GM18868 (cell line): ENCODE results near the gene FXYD4.

Source experiments
- ATAC-seq: cut with Tn5 transposase; IDR thresholded peaks from one replicate; pipeline ENCODE4 v1.9.1; 2021; ENCODE audit warnings: mild to moderate bottlenecking, moderate library complexity; ENCODE audit not compliant: unreplicated experiment

The FXYD4 gene

DNA sequence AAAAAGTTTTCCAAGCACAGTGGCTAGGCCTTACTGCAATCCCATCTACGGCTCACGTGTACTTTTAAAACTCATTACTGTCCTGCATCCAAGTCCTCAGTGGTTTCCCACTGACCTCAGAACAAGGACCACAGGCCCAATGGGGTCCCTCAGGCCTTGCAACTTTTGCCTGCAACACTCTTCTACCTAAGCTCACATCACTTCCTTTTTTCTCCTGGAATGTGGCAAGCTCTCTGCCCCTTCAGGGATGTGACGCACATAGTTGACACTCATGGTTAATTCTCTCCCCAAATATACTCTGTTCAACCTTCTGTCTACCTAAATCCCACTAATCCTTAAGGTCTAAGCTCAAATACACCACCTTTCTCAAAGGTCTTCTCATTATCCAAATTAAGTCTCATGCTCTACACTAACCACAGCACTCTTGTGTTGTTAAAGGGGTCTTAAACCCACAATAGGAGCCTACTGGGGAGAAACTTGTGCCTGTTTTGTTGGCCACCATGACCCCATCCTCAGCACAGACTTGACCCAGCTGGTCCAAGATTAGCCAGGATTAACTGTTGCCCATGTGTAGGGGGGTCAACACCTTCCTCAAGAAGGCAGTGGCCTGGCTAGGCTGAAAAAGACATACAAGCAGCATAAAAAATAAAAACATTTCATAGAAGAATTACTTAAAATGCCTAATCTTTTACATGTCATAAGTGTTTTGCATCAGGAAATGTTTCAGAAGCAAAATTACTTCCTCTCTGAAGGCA is 22.3 kb downstream of the FXYD4 start:
- ATAC-seq = no peak

DNA sequence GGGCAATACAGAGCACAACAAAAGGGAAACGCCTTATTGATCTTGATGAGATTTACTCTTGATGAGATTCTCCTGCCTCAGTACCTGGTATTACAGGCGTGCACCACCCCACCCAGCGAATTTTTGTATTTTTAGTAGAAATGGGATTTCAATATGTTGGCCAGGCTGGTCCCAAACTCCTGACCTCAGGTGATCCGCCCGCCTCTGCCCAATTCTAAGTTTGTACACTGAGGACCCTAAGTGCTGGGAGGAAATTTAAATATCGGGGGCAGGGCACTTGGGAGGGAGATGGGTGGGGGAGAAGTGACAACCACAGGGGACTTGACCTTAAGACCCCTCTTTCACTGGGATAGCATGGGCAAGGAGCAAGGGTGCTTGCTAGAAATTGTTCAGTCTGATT is 23.4 kb downstream of the FXYD4 start:
- ATAC-seq = no peak

DNA sequence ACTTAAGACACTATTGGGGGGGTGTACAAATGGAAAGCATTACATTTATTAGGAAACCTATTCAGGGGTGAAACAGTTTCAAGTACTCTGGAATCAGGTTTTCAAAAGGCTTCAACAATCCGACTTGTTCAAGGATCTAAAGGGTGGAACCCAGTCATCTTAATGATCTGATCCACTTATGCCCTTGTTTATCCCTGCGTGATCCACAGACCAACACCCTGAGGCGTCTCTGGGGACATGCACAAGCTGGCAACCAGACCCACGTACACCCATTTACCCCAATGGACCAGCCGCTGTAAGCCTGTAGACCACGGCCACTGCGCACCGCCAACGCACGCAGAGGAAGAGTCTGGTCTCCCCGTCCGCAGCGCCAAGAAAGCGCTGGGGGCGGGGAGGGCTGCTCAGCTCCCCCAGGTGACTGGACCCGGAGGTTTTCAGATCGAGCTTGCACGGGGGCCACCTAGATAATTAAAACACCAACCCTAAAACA is 24.2 kb downstream of the FXYD4 start:
- no peak for ATAC-seq

DNA sequence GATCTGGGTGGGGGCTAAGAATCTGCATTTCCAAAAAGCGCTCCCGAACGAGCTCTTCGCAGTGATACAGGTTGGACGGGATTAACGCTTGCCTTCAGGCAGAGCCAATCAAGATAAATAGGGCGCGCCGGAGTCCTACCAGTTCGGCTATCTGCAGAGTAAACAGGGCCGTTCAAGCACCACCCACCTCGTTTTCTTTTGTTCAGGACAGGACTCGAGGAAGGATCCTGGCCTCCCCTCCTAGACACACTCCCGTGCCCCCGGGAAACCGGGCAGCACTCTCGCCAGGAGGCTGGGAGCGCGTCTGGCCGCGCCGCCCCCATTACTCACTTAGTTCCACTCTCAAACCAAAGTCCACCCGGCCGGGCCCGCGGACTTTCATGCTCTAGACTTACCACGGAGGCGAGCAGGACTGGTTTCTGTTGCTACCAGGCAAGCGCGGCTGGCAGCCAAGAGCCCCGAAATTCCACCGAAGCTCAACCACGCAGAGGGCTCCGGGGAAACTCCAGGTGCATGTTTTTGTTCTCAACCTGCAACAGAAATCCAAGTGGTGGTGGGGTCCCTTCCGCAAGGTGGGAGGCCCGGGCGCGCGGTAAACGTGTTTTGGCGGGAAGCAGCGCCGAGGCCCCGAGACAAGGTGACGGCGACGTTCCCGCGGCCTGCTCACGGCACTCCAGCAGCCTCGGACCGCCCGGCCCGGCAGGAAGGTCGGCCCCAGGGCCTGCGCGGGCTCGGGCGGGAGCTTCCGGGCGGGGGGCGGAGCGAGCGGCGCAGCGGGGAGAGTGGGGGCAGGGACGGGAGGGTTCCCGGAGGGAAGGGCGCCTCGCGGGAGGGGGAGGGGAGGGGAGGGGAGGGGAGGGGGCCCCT is 24.9 kb downstream of the FXYD4 start:
- peak; percentile 52 for ATAC-seq

DNA sequence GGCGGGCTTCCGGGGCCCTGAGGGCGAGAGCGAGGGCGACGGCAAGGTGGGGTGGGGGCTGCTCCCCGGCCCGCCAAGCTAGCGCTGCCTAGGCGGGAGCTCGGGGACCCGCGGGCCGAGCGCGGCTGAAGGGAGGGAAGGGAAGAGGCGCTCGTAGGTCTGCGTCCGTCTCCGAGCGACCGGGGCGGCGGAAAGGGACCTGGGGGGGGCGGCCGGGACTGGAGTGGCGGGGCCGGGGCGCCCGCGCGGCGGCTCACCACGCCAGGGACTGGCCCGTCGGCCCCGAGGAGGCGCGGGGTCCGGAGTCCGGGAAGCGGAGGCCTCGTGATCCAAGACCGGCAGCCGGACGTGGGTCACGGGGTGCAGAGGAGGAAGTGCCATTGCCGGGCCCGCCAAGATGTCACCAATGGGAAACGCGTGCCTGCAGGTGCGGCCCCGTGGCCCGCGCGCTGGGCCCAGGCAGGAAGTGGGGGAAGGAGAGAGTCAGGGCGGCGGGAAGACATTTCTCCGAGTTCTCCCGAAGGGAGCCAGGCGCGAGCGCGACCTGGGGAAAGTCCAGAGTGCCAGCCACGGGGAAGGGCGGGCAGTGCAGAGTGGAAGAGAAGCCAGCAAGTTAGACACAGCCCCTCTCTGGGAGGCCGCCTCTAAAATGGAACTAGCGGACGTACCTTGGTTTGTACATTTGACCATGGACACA is 25.6 kb downstream of the FXYD4 start:
- ATAC-seq = peak; percentile 86

DNA sequence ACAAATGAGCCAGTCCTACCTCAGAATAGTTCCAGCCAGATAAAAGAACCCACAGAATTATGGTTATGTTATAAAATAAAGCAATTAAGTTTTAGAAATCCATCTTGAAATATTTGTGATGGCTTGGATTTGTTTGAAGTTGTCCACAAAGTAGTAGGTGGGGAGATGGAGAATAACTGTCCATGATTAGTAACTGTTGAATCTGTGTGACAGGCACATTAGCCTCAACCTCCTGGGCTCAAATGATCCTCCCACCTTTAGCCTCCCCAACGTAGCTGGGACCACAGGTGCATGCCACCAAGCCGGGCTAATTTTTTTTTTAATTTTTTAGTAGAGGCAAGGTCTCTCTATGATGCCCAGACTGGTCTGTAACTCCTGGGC is 27.5 kb downstream of the FXYD4 start:
- no peak for ATAC-seq

DNA sequence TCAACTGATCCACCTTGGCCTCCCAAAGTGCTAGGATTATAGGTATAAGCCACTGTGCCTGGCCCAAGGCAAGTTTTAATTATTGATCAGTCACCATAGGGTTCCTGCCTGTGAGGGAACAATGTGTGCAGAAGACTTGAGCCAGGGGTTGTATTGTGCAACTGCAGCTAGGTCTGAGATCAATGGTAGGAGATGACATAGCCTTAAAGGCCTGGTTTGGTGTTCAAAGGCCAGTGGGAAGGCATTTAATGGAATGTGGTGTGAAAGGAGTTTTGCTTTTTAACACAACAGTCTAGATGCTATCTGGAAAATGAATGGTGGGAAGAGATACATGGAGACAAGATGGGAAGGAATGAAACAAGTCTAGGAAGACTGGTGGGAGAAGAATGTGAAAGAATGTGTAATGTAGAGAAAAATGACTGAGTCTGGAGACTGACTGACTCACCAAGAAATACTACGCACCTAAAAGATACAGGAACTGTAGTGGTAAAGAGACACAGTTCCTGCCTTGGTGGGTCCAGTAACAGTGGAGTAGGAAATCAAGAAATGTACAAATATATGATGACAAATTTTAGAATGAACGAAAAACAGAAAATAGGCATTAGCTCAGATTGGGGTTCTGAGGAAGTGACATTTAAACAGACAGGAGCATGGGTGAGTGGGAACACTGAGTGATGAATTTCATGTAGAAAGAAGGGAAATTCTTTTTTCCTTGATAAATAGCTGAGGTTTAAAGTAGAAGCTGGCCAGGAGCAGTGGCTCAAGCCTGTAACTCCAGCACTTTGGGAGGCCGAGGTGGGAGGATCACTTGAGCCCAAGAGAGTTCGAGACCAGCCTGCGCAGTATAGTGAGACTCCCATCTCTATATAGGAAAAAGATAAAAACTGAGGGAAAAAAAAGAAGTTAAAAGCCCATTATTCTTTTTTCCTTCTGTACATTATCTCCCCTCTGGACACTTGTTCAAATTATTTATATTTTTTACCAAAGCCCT is 28.2 kb downstream of the FXYD4 start:
- ATAC-seq = no peak

DNA sequence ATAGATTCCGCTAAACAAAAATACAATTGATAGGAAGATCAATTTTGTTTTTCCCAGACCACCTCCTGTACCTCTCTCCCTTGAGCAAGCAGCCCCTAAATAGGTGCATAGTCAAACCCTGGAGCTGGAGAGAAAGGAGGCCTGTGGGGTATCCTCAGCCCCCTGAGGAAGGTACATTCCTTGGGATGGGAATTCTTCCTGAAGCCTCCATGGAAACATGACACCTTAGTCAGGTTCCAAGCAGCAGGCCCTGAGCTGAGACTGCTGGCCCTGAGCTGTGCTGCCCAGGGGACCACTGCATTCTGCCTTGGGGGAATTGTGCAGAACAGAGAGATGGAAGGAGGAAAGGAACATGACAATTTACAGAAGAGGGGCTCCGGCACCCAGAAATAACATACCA is 30.2 kb downstream of the FXYD4 start:
- ATAC-seq = no peak

DNA sequence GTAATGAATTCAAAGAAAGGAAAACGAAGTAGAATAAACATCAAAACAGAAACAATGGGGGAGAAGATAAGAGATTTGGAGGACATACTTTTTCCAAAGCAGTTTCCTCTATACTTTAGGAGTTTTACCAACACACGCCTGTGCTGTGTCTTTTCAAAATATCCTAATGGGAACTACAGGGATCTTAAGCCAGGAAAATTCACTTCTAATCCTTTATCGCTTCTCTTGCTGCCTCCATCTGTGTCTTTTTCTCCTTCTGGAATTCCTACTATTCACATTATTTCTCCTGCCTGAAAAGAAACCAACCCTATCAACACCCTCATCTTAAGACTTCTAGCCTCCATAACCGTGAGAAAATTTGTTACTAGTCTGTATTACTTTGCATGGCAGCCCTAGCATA is 30.7 kb downstream of the FXYD4 start:
- ATAC-seq = no peak

DNA sequence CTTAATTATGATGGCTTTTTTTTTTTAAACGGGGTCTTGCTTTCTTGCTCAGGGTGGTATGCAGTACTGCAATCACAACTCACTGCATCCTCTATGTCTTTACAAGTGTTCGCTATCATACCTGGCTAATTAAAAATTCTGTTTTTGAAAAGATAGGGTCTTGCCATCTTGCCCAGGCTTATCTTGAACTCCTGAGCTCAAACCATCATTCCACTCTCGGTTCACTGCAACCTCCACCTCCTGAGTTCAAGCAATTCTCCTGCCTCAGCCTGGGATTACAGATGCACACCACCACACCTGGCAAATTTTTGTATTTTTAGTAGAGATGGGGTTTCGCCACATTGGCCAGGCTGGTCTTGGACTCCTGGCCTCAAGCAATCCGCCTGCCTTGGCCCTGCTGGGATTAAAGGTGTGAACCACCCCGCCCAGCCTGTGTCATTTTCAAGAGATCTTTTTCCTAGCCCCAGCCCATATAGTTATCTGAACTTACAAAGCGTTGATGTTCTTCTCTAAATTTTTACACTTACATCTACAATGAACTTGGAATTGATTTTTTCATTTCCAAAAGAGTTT is 31.5 kb downstream of the FXYD4 start:
- no peak for ATAC-seq

DNA sequence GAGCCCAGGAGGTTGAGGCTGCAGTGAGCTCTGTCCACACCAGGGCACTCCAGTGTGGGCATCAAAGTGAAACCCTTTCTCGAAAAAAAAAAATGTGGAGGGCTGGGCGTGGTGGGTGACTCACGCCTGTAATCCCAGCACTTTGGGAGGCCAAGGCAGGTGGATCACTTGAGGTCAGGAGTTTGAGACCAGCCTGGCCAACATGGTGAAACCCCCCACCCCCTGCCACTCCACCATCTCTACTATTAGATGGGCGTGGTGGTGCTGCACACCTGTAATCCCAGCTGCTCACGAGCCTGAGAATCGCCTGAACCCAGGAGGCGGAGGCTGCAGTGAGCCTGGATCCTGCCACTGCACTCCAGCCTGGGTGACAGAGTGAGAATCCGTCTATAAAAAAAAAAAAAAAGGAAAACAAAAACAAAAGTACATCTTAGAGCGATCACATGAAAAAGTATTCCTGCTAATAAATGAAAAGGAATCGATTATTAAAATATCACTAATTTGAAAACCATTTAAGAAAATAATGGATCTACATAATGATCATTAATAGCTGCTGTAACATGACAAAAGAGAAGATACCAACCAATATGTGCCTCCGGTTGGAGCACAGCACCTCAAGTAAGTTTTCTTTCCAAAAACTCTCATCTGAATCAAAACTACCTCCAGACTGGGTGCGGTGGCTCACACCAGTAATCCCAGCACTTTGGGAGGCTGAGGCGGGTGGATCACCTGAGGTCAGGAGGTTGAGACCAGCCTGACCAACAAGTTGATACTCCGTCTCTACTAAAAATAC is 32.7 kb downstream of the FXYD4 start:
- no peak for ATAC-seq

DNA sequence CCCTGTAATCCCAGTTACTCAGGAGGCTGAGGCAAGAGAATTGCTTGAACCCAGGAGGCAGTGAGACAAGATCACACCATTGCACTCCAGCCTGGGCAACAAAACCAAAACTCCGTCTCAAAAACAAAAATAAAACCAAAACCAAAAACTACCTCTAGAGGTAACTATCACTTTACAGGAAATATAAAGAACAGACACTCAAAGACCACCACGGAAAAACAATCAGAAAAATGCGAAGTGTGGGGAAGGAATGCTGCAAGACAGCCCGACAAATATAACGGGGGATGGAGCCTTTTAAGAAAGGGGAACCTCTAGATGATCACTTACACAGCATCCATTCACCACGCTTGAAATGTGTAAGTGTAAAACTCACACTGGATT is 33.3 kb downstream of the FXYD4 start:
- ATAC-seq = no peak

DNA sequence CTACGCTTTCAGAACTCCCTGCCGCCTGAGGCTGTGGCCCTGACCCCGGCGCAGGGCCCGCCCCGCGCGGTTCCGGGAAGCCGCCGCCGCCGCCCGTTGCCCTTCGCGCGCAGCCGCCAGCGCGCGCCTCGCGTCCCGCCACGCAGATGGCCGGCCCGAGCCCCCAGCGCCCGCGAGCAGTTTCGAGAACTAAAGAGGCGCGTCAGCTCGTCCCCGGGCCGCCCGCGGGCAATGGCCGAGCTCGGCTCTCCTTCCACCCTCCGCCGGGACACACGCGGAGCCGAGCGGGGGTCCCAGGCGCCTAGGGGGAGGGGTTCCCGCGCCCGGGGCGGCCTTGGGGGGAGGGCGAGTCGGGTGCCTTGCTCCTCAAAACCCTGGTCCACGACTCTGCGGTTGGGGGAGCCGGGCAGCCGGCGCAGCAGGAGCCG is 35.7 kb downstream of the FXYD4 start:
- ATAC-seq = peak; percentile 15

DNA sequence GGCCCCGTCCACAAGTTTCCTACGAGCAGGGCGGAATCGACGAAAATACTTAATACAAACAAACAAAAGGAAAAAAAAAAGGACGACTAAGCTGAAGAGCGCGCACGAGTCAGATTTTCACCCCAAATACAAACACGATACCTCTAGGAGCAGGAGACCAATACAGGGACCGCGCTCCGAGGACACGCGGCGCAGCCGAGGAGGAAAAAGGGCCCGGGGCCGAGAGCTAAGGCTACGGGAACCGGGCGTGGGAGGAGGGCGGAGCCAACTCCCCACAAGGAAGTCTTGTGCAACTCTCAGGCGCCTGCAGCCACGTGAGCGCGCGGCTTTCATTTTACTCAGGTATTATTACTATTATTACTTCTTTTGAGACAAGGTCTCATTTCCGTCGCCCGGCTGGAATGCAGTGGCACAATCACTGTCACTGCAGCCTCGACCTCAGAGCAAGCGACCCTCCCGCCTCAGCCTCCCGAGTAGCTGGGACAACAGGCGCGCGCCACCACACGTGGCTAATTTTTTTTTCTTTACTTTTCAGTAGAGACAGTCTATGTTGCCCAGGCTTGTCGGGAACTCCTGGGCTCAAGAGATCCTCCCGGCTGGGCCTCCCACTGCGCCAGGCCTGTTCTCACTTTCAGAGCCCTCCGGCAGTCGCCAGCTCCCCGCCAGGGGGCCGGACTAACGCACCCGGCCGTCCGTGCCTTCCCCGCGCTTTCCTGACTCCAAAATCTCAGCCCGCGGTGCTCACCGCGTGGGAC is 36.3 kb downstream of the FXYD4 start:
- ATAC-seq = peak; percentile 49

DNA sequence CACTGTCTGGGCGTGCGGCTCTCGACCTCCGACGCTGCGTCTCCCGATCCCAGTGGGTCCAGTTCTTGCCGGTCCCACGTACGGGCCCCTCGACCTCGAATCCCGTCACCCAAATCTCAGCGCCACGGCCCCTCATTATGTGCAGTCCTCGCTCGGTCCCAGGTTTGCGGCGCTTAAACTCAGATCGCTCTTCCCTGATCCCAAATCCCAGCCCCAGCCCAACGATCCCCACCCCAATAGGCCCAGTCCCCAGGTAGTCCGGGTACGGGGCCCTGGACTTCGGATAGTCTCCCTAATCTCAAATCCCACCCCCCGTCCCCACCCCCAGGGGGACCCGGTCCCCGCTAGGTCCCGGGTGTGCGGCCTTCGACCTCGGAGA is 36.9 kb downstream of the FXYD4 start:
- no peak for ATAC-seq

DNA sequence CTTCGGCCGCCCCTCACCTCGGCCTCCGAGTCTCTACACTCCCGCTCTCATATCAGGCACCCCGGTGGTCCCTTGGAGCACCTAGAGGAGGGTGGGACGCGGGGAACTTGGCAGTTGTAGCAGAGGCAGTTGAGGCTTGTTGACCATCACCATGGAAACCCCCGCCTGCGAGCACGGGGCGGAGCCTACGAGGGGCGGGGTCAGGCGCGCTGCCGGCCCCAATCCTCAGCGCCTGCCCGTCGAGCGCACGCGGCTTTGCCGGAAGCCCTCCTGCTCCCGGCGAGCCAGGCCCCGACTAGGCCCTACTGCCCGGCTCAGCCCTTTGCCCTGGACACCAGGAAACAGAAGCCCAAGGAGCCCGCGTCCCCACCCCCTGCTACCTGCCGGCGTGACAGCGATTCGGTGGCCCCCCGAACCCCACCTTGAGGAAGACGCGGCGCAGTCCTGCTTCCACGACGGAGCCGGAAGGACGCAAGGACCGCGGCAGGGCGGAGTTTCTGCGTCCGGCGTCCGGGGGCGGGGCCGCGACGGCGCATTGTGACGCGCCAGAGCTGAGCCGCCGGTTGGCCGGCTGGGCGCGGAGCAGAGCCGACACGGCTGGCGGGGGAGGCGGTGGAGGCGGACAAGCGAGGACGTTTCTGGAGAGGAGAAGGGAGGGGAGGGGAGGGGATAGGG is 37.4 kb downstream of the FXYD4 start, which contains the start of gene HNRNPF:
Gene HNRNPF (minus strand): TSS at position 477 of the 675 bp plus-strand sequence. CDS start 21,302 bp downstream, outside the sequence.
- ATAC-seq = peak; percentile 68

DNA sequence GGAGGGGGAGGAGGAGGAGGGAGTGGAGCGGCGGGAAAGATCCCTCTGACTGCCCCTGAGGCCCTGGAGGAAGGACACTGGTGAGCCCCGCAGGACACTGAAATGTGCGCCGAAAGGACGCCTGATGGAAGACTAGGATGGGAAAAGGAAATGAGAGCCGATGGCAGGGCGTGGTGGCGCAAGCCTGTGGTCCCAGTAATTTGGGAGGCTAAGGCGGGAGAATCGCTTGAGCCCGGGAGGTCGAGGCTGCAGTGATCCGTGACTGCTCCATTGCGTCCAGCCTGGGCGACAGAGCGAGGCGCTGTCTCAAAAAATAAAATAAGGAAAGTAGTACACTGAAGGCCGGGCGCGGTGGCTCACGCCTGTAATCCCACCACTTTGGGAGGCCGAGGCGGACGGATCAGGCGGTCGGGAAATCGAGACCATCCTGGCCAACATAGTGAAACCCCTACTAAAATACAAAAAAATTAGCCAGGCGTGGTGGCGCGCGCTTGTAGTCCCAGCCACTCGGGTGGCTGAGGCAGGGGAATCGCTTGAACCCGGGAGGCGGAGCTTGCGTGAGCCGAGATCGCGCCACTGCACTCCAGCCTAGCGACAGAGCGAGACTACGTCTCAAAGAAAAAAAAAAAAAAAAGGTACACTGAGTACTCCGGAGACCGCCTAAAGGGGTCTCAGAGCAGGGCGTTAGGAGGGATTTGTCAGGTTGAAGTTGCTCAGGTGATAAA is 38.1 kb downstream of the FXYD4 start:
- no peak for ATAC-seq
